ENCODE results near the gene KEAP1.
"Not testable (repeated sequence)": the region's sequence is repeated elsewhere in the genome, so short reads cannot be mapped to it uniquely, and the experiment has no call there.

Gene KEAP1

DNA sequence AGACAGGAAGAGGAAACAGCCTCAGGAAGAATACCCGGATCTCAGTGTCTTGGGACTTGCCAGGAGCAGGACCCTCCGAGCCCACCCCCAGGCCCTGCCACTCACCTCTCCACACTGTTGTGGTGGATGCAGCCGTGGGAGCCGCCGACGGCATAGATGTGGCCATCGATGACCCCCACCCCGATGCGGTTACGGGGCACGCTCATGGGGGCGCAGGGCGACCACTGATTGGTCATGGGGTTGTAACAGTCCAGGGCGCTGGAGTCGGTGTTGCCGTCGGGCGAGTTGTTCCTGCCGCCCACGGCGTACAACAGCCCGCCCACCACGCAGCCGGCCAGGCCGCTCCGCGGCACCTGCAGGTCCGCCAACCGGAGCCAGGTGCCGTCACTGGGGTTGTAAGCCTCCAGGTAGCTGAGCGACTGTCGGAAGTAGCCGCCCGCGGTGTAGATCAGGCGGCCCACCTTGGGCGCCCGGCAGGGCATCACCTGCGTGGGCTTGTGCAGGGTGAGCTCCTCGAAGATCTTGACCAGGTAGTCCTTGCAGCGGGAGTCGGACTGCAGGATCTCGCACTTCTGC lies 11.6 kb downstream of the KEAP1 start:
- DNase-seq, result no peak

DNA sequence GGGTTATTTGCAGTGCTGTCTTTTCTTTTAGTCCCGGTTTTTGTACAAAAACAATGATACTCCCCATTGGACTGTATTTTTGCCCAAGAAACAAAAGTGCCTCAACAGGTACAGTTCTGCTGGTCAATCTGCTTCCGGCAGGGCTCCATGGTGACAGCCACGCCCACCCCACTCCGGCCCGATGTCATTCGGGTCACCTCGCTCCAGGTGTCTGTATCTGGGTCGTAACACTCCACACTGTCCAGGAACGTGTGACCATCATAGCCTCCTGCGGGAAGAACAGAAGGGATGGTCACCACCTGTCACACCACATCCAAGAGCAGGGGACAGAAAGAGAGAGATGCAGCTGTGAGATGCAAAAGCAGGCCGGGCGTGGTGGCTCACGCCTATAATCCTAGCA lies 16.6 kb downstream of the KEAP1 start:
- DNase-seq, result no peak

GRCh38 chr19:10478903-10479384 lies 24.2 kb downstream of the KEAP1 start:
- peak; percentile 90 for DNase-seq

DNA sequence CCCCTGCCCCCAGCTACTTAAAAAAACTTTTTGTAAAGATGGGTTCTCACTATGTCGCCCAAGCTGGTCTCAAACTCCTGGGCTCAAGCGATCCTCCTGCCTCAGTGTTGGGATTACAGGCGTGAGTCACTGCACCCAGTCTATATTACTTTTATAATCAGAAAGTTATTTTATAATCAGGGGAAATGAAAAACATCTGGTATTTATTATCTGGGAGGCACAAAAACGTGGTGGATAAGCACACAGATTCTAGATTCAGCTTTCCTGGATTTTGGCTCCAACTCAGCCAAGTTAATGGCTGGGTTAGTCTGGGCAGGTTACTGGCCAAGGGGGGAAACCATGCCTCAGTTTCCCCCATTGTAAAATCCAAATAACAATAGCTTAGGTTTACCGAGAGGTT lies 24.7 kb downstream of the KEAP1 start:
- DNase-seq, result no peak

GRCh38 chr19:10474962-10475451 lies 28.1 kb downstream of the KEAP1 start:
- no peak for DNase-seq

DNA sequence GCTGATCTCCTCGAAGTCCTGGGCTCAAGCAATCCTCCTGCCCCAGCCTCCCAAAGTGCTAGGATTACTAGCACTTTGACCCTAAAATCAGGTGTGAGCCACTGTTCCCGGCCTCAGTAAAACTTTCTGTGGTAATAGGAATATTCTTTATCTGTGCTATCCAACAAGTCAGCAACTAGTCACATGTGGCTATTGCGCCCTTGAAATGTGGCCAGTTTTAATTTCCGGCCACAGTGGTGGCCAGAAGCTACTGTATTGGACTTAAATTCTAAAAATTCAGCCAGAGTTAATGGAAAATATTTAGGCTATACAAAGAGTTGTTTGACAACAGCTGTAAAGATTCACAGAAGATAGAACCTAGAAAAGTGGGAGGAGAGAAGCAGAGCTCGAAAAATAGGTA lies 30.0 kb downstream of the KEAP1 start:
- no peak for DNase-seq

GRCh38 chr19:10471909-10472308 lies 31.2 kb downstream of the KEAP1 start:
- no peak for DNase-seq

DNA sequence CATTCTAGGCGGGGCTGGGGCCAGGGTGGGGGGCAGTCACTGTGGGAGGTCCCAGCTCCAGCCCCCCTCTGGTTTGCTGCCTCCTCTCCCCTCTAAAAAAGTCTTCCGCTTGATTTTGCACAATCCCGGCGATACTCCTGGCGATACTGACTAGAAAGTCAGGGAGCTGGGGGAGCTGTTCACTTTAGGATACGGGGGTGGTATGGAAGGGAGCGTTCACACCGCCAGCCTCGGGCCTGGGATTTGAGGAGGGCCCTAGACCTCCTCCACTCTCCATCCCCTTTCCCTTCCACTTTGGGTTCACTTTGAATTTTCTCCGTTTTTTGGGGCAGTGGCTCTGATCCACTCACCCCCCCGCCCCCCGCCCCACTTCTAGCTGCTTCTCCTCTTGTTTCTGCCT lies 35.0 kb downstream of the KEAP1 start:
- no peak for DNase-seq

DNA sequence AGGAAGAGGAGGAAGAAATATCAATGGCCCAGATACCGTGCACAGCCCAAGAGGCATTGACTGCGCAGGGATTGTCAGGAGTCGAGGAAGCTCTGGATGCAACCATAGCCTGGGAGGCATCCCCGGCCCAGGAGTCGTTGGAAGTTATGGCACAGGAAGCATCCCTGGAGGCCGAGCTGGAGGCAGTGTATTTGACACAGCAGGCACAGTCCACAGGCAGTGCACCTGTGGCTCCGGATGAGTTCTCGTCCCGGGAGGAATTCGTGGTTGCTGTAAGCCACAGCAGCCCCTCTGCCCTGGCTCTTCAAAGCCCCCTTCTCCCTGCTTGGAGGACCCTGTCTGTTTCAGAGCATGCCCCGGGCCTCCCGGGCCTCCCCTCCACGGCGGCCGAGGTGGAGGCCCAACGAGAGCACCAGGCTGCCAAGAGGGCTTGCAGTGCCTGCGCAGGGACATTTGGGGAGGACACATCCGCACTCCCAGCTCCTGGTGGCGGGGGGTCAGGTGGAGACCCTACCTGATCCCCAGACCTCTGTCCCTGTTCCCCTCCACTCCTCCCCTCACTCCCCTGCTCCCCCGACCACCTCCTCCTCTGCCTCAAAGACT lies 36.0 kb downstream of the KEAP1 start:
- DNase-seq, result no peak

- no peak for DNase-seq
Measured at GRCh38 chr19:10464456-10464855, 38.7 kb downstream of the KEAP1 start.

DNA sequence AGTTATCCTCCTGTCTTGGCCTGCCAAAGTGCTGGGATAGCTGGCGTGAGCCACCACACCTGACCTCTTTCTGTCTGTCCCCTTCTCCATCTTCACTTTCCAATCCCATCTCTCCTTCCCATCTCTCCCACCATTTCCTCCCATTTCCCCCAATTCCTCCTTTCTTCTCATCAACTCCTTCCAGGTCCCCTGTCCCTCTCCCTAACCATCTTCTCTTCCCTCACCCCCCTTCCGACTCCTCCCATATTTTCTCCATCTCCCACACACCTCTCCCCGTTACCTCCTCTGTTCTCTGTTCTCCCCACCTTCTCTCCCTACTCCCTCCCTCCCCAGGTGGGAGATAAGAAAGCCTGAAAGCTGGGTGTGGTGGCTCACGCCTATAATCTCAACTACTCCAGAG lies 40.6 kb downstream of the KEAP1 start:
- no peak for DNase-seq

DNA sequence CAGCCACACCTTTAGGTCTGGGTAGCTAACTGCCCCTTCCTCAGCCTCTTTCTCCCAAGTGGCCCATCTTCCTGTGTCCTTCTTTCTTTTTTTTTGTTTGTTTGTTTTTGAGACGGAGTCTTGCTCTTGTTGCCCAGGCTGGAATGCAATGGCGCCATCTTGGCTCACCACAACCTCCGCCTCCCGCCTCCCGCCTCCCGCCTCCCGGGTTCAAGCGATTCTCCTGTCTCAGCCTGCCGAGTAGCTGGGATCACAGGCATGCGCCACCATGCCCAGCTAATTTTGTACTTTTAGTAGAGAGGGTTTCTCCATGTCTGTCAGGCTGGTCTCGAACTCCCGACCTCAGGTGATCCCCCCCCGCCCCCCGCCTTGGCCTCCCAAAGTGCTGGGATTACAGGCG lies 41.1 kb downstream of the KEAP1 start:
- DNase-seq, result not testable (repeated sequence)

- peak; percentile 82 for DNase-seq
Measured at GRCh38 chr19:10461047-10461949, 41.9 kb downstream of the KEAP1 start.

- DNase-seq, result no peak
Measured at GRCh38 chr19:10460714-10461046, 42.5 kb downstream of the KEAP1 start.

GRCh38 chr19:10458733-10459132 lies 44.4 kb downstream of the KEAP1 start:
- DNase-seq, result not testable (repeated sequence)

DNA sequence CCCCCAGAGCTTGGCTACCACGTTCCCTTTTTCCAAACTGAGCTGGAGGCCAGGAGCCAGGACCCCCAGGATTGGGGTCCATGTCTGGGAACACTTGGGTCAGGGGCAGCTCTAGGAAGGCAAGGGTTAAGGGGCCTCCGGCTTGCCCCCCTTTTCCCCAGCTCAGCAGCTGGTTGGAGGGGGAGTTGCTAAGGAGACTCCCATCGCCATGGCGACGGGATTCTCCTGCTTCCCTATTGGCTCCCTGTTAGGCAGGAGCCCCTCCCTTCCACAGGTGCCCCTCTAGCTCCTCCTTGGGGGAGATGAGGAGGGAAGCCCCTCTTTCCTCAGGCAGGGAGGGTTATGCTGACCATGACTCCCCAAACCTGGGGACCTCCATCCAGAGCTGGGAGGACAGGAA lies 48.9 kb downstream of the KEAP1 start:
- no peak for DNase-seq

DNA sequence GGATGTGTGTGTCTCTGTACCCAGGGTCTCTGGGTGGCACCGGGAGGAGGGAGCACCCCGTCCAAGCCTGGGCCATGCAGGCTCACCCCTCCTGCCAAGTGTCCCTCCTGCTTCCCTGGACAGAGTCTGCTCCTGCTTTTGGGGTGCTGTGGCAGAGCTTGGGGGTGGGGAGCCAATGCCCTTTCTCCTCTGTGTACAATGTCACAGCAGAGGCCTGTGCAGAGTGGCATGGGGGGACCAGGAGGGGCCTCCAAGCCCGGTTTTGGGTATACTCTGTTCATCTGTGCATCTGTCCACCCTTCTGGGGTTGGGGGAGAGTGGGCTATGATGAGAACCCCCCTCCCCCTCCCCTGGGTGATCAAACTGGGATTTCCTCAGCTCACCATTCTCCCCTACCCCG lies 49.3 kb downstream of the KEAP1 start:
- DNase-seq, result no peak

DNA sequence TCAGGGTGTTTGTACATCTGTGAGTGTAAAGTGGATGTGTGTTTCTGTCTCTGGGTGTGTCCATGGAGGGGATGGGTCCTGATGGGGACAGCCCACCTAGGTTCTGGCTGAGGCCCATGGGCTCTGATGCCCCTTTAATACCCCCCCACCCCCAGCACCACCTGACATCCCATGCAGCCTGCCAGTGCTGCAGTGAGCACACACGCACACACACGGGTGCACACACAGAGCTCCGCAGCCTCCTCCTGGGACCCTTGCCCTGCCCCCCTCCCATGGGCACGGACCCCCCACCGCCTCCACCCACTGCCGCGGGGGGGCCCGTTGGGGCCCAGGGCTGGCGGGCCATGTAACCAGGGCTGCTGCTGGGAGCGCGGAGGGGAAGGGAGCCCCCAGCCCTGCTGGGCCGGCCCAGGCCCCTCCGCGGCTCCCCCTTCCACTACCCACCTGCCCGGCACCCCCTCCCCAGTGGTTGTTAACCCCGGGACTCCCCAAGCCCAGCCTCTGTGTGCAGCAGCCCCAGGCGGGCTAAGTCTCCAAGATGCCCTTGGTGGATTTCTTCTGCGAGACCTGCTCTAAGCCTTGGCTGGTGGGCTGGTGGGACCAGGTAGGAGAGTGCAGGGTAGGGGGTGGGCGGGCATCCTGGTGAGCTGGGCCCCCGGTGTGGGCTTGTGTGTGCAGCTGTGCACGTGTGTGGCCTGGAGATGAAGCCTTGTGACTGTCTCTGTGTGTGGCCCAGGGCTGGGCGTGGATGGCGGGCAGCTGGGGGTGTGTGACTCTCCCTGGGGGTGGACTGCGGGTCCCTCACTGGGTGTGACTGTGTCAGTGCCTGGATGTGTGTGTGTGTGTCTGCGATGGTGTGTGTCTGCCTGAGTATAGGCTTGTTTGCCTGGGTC lies 50.2 kb downstream of the KEAP1 start:
- no peak for DNase-seq

DNA sequence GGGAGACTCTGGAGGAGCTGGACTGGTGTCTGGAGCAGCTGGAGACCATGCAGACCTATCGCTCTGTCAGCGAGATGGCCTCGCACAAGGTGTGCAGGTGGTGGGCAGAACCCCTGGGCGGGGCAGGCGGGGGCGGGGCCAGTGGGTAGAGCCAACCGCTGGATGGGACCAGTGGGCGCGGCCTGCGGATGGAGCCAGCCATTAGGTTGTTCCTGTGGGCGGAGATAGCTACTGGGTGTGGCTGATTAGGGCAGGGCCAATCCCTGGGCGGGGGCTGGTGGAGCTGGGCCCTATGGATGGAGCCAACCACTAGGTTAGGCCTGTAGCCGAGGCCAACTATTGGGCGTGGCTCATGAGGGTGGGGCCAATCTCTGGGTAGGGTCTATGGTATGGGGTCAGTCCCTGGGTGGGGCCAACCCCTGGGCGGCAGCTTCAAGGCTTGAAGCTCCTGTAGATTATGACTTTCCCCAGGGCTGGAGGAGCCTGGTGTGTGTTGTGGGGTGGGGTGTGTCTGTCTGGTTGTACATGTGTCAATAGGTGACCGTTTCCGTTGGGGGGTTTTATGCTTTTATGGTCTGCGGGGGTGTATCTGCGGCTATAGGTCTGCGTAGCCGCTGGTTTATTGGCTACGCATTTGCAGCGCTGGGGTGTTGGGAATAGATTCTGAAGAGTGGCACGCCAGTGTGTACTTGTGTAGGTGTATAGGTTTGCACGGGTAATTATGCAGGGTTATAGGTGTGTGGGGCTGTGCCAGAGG lies 52.1 kb downstream of the KEAP1 start:
- no peak for DNase-seq

- DNase-seq, result no peak
Measured at GRCh38 chr19:10450191-10450852, 52.8 kb downstream of the KEAP1 start.

DNA sequence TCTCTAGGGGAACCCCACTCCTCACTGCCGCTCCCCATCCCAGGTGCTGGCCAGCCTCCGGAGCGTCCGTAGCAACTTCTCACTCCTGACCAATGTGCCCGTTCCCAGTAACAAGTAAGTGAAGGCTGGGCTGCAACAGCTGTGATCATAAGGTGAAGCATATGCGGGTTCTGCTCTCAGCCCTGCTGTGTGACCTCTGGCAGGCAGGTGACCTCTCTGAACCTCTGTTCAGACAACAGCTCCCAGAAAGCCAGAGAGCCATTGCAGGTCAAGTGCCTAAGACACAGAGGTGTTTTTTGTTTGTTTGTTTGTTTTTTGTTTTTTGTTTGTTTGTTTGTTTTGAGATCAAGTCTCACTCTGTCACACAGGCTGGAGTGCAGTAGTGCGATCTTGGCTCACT lies 54.1 kb downstream of the KEAP1 start:
- DNase-seq, result no peak

GRCh38 chr19:10442698-10443097 lies 60.5 kb downstream of the KEAP1 start:
- DNase-seq, result no peak

Data from activated naive CD4-positive, alpha-beta T cell treated with Interleukin-2 at 50 U/mL for 16 hours (primary cell).